Measurements from ENCODE around the gene TBX1.

- TF ChIP-seq, protein P1, sequence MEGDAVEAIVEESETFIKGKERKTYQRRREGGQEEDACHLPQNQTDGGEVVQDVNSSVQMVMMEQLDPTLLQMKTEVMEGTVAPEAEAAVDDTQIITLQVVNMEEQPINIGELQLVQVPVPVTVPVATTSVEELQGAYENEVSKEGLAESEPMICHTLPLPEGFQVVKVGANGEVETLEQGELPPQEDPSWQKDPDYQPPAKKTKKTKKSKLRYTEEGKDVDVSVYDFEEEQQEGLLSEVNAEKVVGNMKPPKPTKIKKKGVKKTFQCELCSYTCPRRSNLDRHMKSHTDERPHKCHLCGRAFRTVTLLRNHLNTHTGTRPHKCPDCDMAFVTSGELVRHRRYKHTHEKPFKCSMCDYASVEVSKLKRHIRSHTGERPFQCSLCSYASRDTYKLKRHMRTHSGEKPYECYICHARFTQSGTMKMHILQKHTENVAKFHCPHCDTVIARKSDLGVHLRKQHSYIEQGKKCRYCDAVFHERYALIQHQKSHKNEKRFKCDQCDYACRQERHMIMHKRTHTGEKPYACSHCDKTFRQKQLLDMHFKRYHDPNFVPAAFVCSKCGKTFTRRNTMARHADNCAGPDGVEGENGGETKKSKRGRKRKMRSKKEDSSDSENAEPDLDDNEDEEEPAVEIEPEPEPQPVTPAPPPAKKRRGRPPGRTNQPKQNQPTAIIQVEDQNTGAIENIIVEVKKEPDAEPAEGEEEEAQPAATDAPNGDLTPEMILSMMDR (IDR thresholded peaks at IDR 0.05), result no peak
- TF ChIP-seq POLR2A (IDR thresholded peaks at IDR 0.05), result no peak
Observed at GRCh38 chr22:19759427-19760057, 1.0 kb upstream of the TBX1 start.

All from stomach (tissue), 4 donors.